ENCODE results near the gene LIN52.

- TF ChIP-seq EZH2 (IDR thresholded peaks at IDR 0.05) = no peak
- TF ChIP-seq, protein P1, sequence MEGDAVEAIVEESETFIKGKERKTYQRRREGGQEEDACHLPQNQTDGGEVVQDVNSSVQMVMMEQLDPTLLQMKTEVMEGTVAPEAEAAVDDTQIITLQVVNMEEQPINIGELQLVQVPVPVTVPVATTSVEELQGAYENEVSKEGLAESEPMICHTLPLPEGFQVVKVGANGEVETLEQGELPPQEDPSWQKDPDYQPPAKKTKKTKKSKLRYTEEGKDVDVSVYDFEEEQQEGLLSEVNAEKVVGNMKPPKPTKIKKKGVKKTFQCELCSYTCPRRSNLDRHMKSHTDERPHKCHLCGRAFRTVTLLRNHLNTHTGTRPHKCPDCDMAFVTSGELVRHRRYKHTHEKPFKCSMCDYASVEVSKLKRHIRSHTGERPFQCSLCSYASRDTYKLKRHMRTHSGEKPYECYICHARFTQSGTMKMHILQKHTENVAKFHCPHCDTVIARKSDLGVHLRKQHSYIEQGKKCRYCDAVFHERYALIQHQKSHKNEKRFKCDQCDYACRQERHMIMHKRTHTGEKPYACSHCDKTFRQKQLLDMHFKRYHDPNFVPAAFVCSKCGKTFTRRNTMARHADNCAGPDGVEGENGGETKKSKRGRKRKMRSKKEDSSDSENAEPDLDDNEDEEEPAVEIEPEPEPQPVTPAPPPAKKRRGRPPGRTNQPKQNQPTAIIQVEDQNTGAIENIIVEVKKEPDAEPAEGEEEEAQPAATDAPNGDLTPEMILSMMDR (IDR thresholded peaks at IDR 0.05) = no peak
Observed at GRCh38 chr14:74140374-74140850, 55.7 kb downstream of the LIN52 start.

Data from neural progenitor cell (in vitro differentiated cells).